ENCODE data around the gene CAPZB.
"Not testable (repeated sequence)": the region's sequence is repeated elsewhere in the genome, so short reads cannot be mapped to it uniquely, and the experiment has no call there.

Gene CAPZB

GRCh38 chr1:19311931-19312781 is 173.2 kb downstream of the CAPZB start, which contains the start of the genes AKR7A2 and SLC66A1:
Gene AKR7A2 (minus strand): TSS chr1:19312144. CDS start chr1:19312124, 20 bp downstream.
Gene SLC66A1 (plus strand): TSS chr1:19312326. CDS start chr1:19317678, 5,352 bp downstream.
- DNase-seq (ENCODE audit: low read depth in 2 of 2): peak; percentile 71 to 74

- no peak for DNase-seq (ENCODE audit: low read depth in 2 of 2)
Observed at GRCh38 chr1:19311503-19311930, 173.8 kb downstream of the CAPZB start.

DNA sequence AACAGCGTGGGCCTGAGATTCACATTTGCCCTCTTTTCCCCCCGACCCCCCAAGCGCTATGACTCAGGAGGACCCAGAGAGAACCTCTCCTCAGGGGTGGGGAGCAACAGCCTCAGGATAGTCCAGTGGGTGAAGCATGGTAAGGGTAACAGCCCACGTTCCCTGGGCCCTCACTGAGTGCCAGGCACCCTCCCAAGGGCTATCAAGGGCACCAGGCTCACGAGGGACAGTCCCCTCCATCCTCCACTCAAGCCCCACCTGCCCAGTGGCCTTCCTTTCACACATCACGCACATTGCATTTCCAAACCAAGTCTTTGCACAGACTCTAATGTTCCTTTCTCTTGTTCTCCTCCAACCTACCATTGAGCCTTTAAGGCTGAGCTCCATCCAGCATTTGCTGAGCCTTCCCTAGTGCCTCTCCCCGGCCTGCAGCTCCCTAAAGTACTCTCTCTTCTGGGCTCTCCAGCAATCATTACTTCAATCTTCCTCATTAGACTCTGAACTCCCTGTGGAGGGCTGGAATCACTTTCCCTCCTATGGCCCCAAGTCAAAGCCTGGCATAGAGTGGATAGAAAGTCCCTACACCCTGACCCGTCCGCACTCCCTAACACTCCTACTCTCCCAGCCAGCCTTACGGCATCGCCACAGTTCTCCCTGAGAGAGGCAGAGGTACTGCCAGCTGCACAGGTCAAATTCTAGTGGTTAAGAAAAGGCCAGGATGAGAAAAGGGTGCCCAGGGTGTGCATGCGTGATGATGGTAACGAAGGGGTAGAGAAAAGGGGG is 174.4 kb downstream of the CAPZB start:
- DNase-seq (ENCODE audit: low read depth in 2 of 2): no peak

- DNase-seq (ENCODE audit: low read depth in 2 of 2): no peak
Observed at GRCh38 chr1:19310061-19310460, 175.3 kb downstream of the CAPZB start.

- DNase-seq (ENCODE audit: low read depth in 2 of 2): peak in 1 of 2 experiments; percentile 15
Observed at GRCh38 chr1:19309123-19309813, 176.1 kb downstream of the CAPZB start.

- no peak for DNase-seq (ENCODE audit: low read depth in 2 of 2)
Observed at GRCh38 chr1:19308509-19308907, 176.8 kb downstream of the CAPZB start.

GRCh38 chr1:19307794-19308508 is 177.4 kb downstream of the CAPZB start:
- no peak for DNase-seq (ENCODE audit: low read depth in 2 of 2)

DNA sequence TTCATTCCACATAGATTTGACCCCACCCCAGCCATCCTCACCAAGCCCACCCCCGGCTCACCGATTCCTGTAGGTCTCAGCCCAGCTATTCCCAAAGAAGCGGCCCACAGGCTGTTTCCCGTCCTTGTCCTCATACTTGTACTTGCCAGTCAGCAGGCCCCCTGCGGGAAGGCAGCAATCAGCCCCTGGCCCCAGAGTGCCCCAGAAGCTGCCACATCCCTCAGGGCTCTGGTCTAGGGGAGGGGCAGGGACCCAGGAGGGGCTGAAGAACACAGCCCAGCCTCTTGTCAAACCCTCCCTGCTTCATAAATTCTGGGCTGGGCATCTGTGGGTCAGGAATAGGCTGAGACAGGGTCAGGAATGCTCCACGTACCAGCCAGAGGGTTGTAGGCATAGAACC is 178.4 kb downstream of the CAPZB start:
- no peak for DNase-seq (ENCODE audit: low read depth in 2 of 2)

- DNase-seq (ENCODE audit: low read depth in 2 of 2): no peak
Observed at GRCh38 chr1:19305880-19306279, 179.5 kb downstream of the CAPZB start.

- not testable (repeated sequence) for DNase-seq (ENCODE audit: low read depth in 2 of 2)
Observed at GRCh38 chr1:19304081-19304480, 181.3 kb downstream of the CAPZB start.

DNA sequence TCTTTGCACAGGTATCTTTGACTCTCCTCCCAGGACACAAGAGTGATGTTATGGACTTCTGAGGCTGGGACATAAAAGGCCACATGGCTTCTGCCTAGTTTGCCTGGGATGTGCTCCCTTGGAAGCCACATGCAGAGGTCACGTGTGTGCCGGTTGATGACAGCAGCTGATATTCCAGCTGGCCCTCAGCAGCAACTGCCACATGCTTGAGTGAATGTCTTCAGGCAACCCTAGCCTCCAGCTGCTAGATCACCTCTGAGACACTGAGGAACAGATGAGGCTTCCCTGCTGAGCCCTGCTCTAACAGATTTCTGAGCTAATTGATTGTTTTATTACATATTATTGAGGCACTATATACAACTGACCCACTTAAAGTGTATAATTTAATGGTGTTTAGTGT is 185.1 kb downstream of the CAPZB start:
- DNase-seq (ENCODE audit: low read depth in 2 of 2): no peak

DNA sequence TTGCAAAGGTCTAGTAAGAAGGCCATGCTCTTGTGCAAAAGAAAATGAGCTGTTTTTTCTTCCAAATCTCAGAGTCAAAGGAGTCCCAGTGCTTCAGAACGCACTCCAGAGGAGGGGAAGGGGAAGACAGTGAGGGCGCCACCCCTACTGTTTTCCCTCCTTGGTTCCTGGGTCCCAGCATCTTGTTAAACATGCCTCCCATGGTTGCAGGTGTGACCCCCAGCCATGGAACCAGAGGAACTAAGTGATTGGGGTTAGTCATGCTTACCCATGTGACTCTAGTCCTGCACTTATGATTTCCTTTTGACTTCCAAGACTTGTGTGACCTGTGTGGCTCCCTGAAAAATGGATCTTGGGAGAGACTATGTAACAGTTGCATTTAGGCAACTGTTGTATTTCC is 190.7 kb downstream of the CAPZB start:
- DNase-seq (ENCODE audit: low read depth in 2 of 2): no peak

DNA sequence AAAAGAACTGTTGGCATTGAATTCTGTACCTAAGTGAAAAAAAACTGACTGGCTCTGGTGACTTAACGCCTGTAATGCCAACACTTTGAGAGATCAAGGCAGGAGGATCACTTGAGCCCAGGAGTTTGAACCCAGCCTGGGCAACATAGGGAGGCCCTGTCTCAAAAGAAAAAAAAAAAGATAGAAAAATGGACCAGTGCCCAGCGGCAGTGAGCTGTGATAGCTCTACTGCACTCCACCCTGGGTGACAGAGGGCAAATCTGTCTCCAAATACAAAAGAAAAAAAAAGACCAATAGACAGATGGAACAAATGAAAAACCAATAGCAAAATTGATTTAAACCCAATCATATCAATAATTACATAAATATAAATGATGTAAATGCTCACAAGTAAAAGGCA is 196.1 kb downstream of the CAPZB start:
- DNase-seq (ENCODE audit: low read depth in 2 of 2): no peak

All from fibroblast of skin of left biceps (primary cell).